Body of pancreas (tissue), 4 donors: ENCODE results near the gene CCDC148. TPM values are rescaled to one million over a fixed set of nuclear protein-coding genes. Genes with fewer than 3 reads are reported as not detected.

Experiments used
- ATAC-seq: fragments of 150-250 bp; one replicate; pipeline ENCODE4 v1.9.1; 2016
- DNase-seq, 4 donors: peaks; one replicate each; pipeline ENCODE4 v3.0.0-alpha.2; 2019
- H3K27ac ChIP-seq, 4 donors: fragments of 200-600 bp; sonication (generic); 1 replicate in 3 of 4; 2 replicates in 1 of 4; pipeline versions ENCODE4 v1.5.1 to v1.6.1; 2016 to 2019; ENCODE audit warnings: mild to moderate bottlenecking in 1 of 4, mixed read lengths in 1 of 4, moderate library complexity in 1 of 4
- H3K27me3 ChIP-seq, 2 donors: fragments of 200-600 bp; sonication (generic); one replicate each; pipeline ENCODE4 v1.6.0; 2016; ENCODE audit warnings: mild to moderate bottlenecking in 1 of 2
- H3K36me3 ChIP-seq, 2 donors: fragments of 200-600 bp; sonication (generic); replicated peaks in 1 of 2; 2 replicates each; pipeline ENCODE4 v1.5.1; 2016; ENCODE audit warnings: low read depth in 2 of 2; ENCODE audit not compliant: insufficient read depth in 1 of 2
- H3K4me1 ChIP-seq: fragments of 200-600 bp; sonication (generic); one replicate; pipeline ENCODE4 v1.6.0; 2016
- H3K4me3 ChIP-seq, 2 donors: fragments of 200-600 bp; sonication (generic); 1 replicate in 1 of 2; 2 replicates in 1 of 2; pipeline ENCODE4 v1.5.1; 2016 to 2019
- H3K9me3 ChIP-seq, 3 donors: fragments of 200-600 bp; sonication (generic); 1 replicate in 2 of 3; 2 replicates in 1 of 3; pipeline ENCODE4 v1.5.1; 2016
- CTCF ChIP-seq, 7 experiments: fragments of 450-650 bp in 4 of 7; fragments of 200-600 bp in 3 of 7; sonication (generic) in 3 of 7; IDR thresholded peaks; one replicate each; pipeline ENCODE4 v1.5.1; 2016 to 2019; ENCODE audit warnings: antibody characterized with exemption in 7 of 7
- POLR2A ChIP-seq, 3 donors: fragments of 450-650 bp; IDR thresholded peaks; one replicate each; pipeline ENCODE4 v1.6.1; 2016; ENCODE audit warnings: antibody characterized with exemption in 3 of 3, mild to moderate bottlenecking in 2 of 3
- WGBS, 2 donors: methylation state at CpG; one replicate each; pipeline ENCODE4 v1.1.5; 2017; 5-methylcytosine and 5-hydroxymethylcytosine counted together
- intact Hi-C: fragments of 100-400 bp; cut with DNase I; formaldehyde crosslinking; loops from one replicate; pipeline ENCODE4 v1.15.1; 2023
- total RNA-seq, 2 donors: library from RNA; depleted of rRNA; stranded (reverse); fragments of >200 nt; gene quantifications; one replicate each; pipeline ENCODE4 v1.1.0, GENCODE V29; 2016

CCDC148 gene
- total RNA-seq, 2 donors from 2014 or later = 0.66 to 0.78 TPM

GRCh38 chr2:158381978-158382377 is 74.6 kb downstream of the CCDC148 start:
- intact Hi-C loops = no loop called here
- TF ChIP-seq POLR2A (IDR thresholded peaks at IDR 0.05) (no peak), CTCF (IDR thresholded peaks at IDR 0.05) (no peak)

DNA sequence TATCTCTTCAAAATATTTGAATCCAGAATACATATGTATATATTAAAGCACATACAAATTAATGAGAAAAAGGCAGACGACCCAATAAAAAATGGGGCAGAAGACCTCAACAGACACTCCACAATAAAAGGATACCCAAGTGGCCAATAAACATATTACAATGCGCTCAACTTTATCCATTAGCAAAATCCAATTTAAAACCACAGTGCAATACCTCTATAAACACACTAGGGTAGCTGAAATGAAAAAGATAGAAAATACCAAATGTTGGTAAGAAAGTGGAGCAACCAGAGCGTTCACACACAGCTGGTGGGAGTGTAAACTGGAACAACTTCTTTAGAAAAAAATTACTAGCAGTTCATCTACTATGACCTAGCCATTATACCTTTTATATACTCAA is 75.3 kb downstream of the CCDC148 start:
- TF ChIP-seq POLR2A (IDR thresholded peaks at IDR 0.05) (no peak), CTCF (IDR thresholded peaks at IDR 0.05) (peak in 1 of 7 experiments; percentile 13)
- H3K36me3 ChIP-seq = no peaks in the 10 kb centered on the region
- H3K4me3 ChIP-seq = no peak overlapping the region
- H3K4me1 ChIP-seq = no peaks in the 10 kb centered on the region
- ATAC-seq = no peak
- 81 to 87% methylated on average over 3 of the region's 3 CpGs for WGBS, 2 donors
- intact Hi-C loops = no loop called here
- DNase-seq = no peak
- no peak overlapping the region for H3K27ac ChIP-seq
- H3K27me3 ChIP-seq = no peaks in the 10 kb centered on the region
- H3K9me3 ChIP-seq = no peaks in the 10 kb centered on the region

More at GRCh38 chr2:158381978-158382377, 74.6 kb downstream of the CCDC148 start:
- no peaks in the 10 kb centered on the region for H3K36me3 ChIP-seq
- WGBS, 2 donors = 72 to 91% methylated on average over 3 of the region's 3 CpGs
- no peaks in the 10 kb centered on the region for H3K27me3 ChIP-seq
- no peaks in the 10 kb centered on the region for H3K9me3 ChIP-seq
- no peaks in the 10 kb centered on the region for H3K4me1 ChIP-seq
- DNase-seq (no peak), ATAC-seq (no peak)
- H3K4me3 ChIP-seq = no peak overlapping the region
- H3K27ac ChIP-seq = no peak overlapping the region

DNA sequence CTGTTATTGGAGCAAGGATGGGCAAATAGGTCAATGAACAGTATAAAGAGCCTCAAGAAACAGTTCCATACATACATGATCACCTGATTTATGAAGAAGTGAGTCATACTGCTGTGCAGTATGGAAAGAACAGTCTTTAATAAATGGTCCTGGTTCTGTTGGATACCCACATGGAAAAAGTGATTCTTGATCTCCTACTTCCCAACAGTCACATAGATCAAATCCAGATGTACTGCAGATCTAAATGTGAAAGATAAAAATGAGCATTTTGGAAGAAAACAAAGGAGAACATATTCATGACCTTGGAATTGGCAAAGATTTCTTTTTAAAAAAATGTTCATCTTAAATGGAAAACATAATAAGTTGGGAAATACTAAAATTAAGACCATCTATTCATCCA is 75.8 kb downstream of the CCDC148 start:
- H3K9me3 ChIP-seq = no peaks in the 10 kb centered on the region
- no peaks in the 10 kb centered on the region for H3K27me3 ChIP-seq
- H3K36me3 ChIP-seq = no peaks in the 10 kb centered on the region
- intact Hi-C loops = no loop called here
- no peak overlapping the region for H3K4me3 ChIP-seq
- ATAC-seq (no peak), DNase-seq (no peak)
- no peaks in the 10 kb centered on the region for H3K4me1 ChIP-seq
- H3K27ac ChIP-seq = no peak overlapping the region
- TF ChIP-seq CTCF (IDR thresholded peaks at IDR 0.05) = no peak
- TF ChIP-seq POLR2A (IDR thresholded peaks at IDR 0.05) = no peak

DNA sequence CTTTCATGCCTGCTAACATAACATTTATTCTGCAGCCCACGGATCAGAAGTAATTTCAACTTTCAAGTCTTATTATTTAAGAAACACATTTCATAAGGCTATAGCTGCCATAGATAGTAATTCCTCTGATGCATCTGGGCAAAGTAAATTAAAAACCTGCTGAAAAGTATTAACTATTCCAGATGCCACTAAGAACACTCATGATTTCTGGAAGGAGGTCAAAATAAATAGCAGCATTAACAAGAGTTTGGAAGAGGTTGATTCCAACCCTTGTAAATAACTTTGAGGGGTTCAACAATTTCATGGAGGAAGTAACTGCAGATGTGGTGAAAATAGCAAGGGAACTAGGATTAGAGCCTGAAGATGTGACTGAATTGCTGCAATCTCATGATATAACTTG is 77.6 kb downstream of the CCDC148 start:
- ATAC-seq = no peak
- no peak overlapping the region for H3K27ac ChIP-seq
- 64 to 68% methylated on average over 1 of the region's 1 CpG for WGBS, 2 donors
- no peaks in the 10 kb centered on the region for H3K27me3 ChIP-seq
- intact Hi-C loops = no loop called here
- H3K9me3 ChIP-seq = no peaks in the 10 kb centered on the region
- H3K4me3 ChIP-seq = no peak overlapping the region
- no peak for TF ChIP-seq POLR2A (IDR thresholded peaks at IDR 0.05)
- TF ChIP-seq CTCF (IDR thresholded peaks at IDR 0.05) = no peak
- H3K4me1 ChIP-seq = no peaks in the 10 kb centered on the region
- no peak for DNase-seq
- H3K36me3 ChIP-seq = no peaks in the 10 kb centered on the region

DNA sequence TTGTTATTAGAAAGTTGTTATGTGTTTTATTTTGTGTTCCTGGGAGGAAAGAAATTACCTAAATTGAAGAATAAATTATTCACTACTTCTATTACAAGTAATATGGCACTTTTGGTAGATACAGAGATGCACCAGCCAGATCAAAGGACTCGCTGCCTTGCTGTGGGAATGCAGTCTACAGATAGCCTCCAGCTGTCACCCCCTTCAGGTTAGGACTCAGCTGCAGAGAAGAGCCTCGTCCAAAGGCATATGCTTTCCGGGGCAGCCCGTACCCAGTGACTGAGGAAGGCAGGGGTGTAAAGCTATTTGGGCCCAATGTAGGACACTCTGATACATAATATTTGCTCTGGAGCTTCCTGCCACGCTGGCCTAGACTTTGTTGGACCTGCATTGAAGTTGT is 90.2 kb downstream of the CCDC148 start:
- no peaks in the 10 kb centered on the region for H3K9me3 ChIP-seq
- H3K4me1 ChIP-seq = no peaks in the 10 kb centered on the region
- DNase-seq (no peak), ATAC-seq (no peak)
- H3K27me3 ChIP-seq = no peaks in the 10 kb centered on the region
- TF ChIP-seq CTCF (IDR thresholded peaks at IDR 0.05) = no peak
- TF ChIP-seq POLR2A (IDR thresholded peaks at IDR 0.05) = no peak
- intact Hi-C loops = no loop called here
- H3K27ac ChIP-seq = no peak overlapping the region
- no peaks in the 10 kb centered on the region for H3K36me3 ChIP-seq
- H3K4me3 ChIP-seq = no peak overlapping the region
- 82 to 87% methylated on average over 5 of the region's 5 CpGs for WGBS, 2 donors
